SH-SY5Y (cell line): Measurements from ENCODE around the gene TMBIM4.

Experiments
- GATA2 ChIP-seq: IDR thresholded peaks from 2 replicates; pipeline ENCODE4 v1.6.1; 2011; ENCODE audit warnings: mild to moderate bottlenecking, low read depth, low read length
- GATA3 ChIP-seq: IDR thresholded peaks from 2 replicates; pipeline ENCODE4 v1.6.1; 2011; ENCODE audit warnings: low read depth, mild to moderate bottlenecking, low read length, moderate library complexity

Gene TMBIM4

GRCh38 chr12:66129934-66130266 lies 39.9 kb downstream of the TMBIM4 start:
- TF ChIP-seq GATA3 = no peak
- no peak for TF ChIP-seq GATA2

- TF ChIP-seq GATA3 = no peak
- no peak for TF ChIP-seq GATA2
These were observed 42.1 kb downstream of the TMBIM4 start for GRCh38 chr12:66127650-66128049.

- TF ChIP-seq GATA3 (no peak), GATA2 (no peak)
These were observed 49.3 kb downstream of the TMBIM4 start for GRCh38 chr12:66120477-66120876.

DNA sequence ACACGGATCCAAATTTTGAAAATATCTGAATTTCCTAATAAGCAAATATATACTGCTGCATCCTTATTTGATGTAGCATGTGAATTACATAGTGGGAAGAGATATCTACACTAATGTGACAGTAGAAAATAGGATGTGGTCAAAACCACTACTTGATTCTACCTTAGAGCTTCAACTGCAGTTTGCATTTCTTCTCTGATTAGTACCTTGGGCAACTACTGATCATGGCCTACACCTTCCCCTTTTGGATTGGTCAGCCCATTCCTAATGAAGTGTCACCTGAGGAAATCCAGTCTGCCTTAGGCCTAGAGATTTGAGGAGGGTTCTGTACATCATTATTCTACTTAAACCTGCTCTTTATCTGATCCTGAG lies 49.9 kb downstream of the TMBIM4 start:
- TF ChIP-seq GATA3 = no peak
- no peak for TF ChIP-seq GATA2

GRCh38 chr12:66119229-66119869 lies 50.4 kb downstream of the TMBIM4 start:
- no peak for TF ChIP-seq GATA2
- no peak for TF ChIP-seq GATA3

GRCh38 chr12:66118240-66118891 lies 51.4 kb downstream of the TMBIM4 start:
- no peak for TF ChIP-seq GATA3
- no peak for TF ChIP-seq GATA2

DNA sequence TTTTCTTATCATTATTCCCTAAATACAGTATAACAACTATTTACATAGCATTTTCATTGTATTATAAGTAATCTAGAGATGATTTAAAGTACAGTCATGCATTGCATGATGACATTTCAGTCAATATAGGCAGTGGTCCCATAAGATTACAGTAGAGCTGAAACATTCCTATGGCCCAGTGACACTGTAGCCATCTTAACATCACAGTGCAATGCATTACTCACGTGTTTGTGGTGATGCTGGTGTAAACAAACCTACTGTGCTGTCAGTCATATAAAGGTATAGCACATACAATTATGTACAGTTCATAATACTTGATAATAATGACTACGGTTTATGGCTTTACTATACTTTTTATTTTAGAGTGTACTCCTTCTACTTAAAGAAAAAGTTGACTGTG lies 52.6 kb downstream of the TMBIM4 start:
- TF ChIP-seq GATA3 (no peak), GATA2 (no peak)

GRCh38 chr12:66115071-66115600 lies 54.7 kb downstream of the TMBIM4 start:
- TF ChIP-seq GATA3 (no peak), GATA2 (no peak)

GRCh38 chr12:66113471-66113870 lies 56.3 kb downstream of the TMBIM4 start:
- TF ChIP-seq GATA2 (no peak), GATA3 (no peak)

- TF ChIP-seq GATA2 = no peak
- no peak for TF ChIP-seq GATA3
These were observed 58.2 kb downstream of the TMBIM4 start for GRCh38 chr12:66111605-66112004.

- TF ChIP-seq GATA3 (no peak), GATA2 (no peak)
These were observed 60.7 kb downstream of the TMBIM4 start for GRCh38 chr12:66109056-66109455.

DNA sequence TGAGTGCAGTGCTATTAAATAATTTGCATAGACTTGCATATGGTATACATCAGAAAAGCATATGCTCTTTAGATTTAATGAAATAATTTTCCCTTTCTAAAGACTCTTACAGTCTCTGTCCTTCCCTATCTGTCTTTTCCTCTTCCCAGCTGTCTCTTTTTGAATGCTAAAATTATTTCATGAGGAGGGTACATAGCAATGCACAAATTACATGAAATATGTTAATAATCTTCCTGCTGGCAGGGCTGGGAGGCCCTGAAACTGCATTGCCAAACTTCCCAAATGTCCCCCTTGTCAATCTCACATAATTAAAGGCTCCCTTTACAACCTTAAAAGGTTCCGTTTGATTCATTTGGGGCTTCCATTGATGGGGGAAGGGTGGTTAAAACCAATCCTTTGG lies 61.4 kb downstream of the TMBIM4 start:
- TF ChIP-seq GATA2 (no peak), GATA3 (no peak)

- no peak for TF ChIP-seq GATA3
- no peak for TF ChIP-seq GATA2
These were observed 62.3 kb downstream of the TMBIM4 start for GRCh38 chr12:66107451-66107915.

- TF ChIP-seq GATA3 (no peak), GATA2 (no peak)
These were observed 66.5 kb downstream of the TMBIM4 start for GRCh38 chr12:66103016-66103913.

GRCh38 chr12:66092559-66093269 lies 77.1 kb downstream of the TMBIM4 start:
- TF ChIP-seq GATA2 (no peak), GATA3 (no peak)
